ENCODE data around the gene SSU72. TPM values are rescaled to one million over a fixed set of nuclear protein-coding genes. Genes with fewer than 3 reads are reported as not detected.

The SSU72 gene
- polyA plus RNA-seq, 2 donors, result 67.7 to 91.4 TPM

- Histone ChIP-seq H3K27me3 (ENCODE audit: control insufficient read depth in 1 of 2, insufficient read depth in 2 of 2, low read length in 2 of 2) (no peaks in the 10 kb centered on the region), H3K4me1 (ENCODE audit: control insufficient read depth in 2 of 2, insufficient read depth in 2 of 2, low read length in 1 of 2) (no peaks in the 10 kb centered on the region), H3K4me3 (ENCODE audit: low read depth in 1 of 2, low read length in 2 of 2) (no peak overlapping the region), H3K36me3 (ENCODE audit: control insufficient read depth in 2 of 2, insufficient read depth in 2 of 2, low read length in 1 of 2) (no peaks in the 10 kb centered on the region), H3K9me3 (ENCODE audit: control insufficient read depth in 2 of 2, insufficient read depth in 1 of 2, low read depth in 1 of 2, low read length in 1 of 2) (no peaks in the 10 kb centered on the region), H3K27ac (ENCODE audit: low read depth in 2 of 2, low read length in 1 of 2) (no peak overlapping the region)
- 84 to 88% methylated on average over 11 to 13 of the region's 13 CpGs for WGBS, 2 donors
Measured at GRCh38 chr1:1578371-1578940, 3.8 kb upstream of the SSU72 start.

DNA sequence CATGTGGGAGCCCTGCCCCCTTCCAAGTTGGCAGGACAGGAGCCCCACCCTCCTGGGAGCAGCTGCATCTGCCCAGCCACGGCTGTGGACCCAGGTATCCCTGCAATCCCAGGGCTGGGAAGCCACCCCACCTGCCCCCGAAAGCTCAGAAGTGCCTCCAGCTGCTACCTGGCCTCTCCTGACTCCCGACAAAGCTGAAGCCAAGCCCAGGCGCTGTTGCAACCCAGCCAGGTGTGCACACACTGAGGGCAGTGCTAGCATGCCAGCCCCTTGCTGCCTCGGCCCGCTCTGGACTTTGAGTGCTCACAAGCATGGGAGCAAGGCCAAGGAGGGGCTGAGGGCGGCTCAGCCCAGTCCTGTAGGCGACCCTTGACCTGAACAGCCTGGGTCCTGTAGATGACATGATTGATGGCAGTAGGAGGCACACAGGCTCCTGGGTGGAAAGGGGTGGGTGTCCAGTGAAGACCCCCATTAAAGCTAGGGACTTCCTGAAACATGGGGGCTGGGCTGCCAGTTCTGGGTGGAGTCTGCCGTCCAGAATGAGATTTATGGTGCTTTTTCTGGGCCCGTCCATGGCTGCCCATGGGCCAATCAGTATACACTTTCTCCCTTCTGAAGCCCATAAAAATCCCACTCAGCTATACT is 2.8 kb upstream of the SSU72 start:
- Histone ChIP-seq H3K36me3 (ENCODE audit: control insufficient read depth in 2 of 2, insufficient read depth in 2 of 2, low read length in 1 of 2) (no peaks in the 10 kb centered on the region), H3K27me3 (ENCODE audit: control insufficient read depth in 1 of 2, insufficient read depth in 2 of 2, low read length in 2 of 2) (no peaks in the 10 kb centered on the region), H3K27ac (ENCODE audit: low read depth in 2 of 2, low read length in 1 of 2) (no peak overlapping the region), H3K4me3 (ENCODE audit: low read depth in 1 of 2, low read length in 2 of 2) (no peak overlapping the region), H3K9me3 (ENCODE audit: control insufficient read depth in 2 of 2, insufficient read depth in 1 of 2, low read depth in 1 of 2, low read length in 1 of 2) (no peaks in the 10 kb centered on the region), H3K4me1 (ENCODE audit: control insufficient read depth in 2 of 2, insufficient read depth in 2 of 2, low read length in 1 of 2) (no peaks in the 10 kb centered on the region)
- 46 to 47% methylated on average over 10 of the region's 10 CpGs for WGBS, 2 donors

DNA sequence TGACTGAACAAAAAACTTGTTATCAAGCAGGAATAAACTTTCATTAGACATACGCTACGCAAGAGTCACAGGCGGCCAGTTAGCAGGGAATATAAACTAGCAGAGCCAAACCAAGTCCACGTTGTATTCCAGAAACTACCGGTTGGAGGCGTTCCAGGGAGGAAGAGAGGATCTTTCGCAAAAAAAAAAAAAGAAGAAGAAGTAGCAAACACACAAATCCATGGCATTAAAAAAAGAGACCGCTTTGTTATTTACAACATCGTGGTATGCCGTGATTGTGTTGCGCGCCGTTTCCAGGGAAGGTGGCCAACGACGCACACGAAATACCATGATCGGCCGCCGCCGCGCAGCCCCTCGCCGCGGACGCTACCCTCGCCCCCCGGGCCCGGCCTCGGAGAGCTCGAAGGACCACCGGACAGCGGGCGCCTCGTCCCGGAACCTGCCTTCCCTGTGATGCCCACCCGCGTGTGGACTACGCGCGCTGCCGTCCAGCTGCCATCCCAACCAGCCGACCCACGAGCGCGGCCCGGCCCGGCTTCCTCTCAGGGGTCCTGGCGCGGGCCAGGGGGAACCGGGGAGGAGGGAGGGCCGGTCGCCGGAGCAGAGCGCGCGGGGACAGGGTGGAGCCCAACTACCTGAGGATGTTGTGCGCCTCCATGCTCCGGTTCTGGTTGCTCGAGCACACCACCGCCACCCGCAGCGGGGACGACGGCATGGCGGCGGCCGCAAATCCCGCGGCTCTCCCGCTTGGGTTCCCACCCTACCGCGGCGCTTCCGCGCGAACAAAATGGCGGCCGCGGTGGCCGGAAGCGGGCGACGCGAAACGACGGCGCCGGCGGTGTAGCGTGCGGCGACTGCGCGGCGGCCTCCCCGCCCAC is 581 bp downstream of the SSU72 start:
- Histone ChIP-seq H3K4me1 (ENCODE audit: control insufficient read depth in 2 of 2, insufficient read depth in 2 of 2, low read length in 1 of 2) (no peaks in the 10 kb centered on the region), H3K9me3 (ENCODE audit: control insufficient read depth in 2 of 2, insufficient read depth in 1 of 2, low read depth in 1 of 2, low read length in 1 of 2) (no peaks in the 10 kb centered on the region)
- WGBS, 2 donors, result 0 to 1% methylated on average over 95 to 96 of the region's 96 CpGs

GRCh38 chr1:1569341-1569740 is 5.3 kb downstream of the SSU72 start:
- Histone ChIP-seq H3K27me3 (ENCODE audit: control insufficient read depth in 1 of 2, insufficient read depth in 2 of 2, low read length in 2 of 2) (no peaks in the 10 kb centered on the region), H3K4me3 (ENCODE audit: low read depth in 1 of 2, low read length in 2 of 2) (no peak overlapping the region), H3K4me1 (ENCODE audit: control insufficient read depth in 2 of 2, insufficient read depth in 2 of 2, low read length in 1 of 2) (peaks cover 3 to 7% of the 10 kb centered on the region in 2 donors), H3K36me3 (ENCODE audit: control insufficient read depth in 2 of 2, insufficient read depth in 2 of 2, low read length in 1 of 2) (peaks cover 6 to 11% of the 10 kb centered on the region in 2 donors), H3K27ac (ENCODE audit: low read depth in 2 of 2, low read length in 1 of 2) (no peak overlapping the region), H3K9me3 (ENCODE audit: control insufficient read depth in 2 of 2, insufficient read depth in 1 of 2, low read depth in 1 of 2, low read length in 1 of 2) (no peaks in the 10 kb centered on the region)
- WGBS, 2 donors, result 83 to 86% methylated on average over 7 of the region's 7 CpGs

More for the DNA sequence above, 581 bp downstream of the SSU72 start:
- Histone ChIP-seq H3K27me3 (ENCODE audit: control insufficient read depth in 1 of 2, insufficient read depth in 2 of 2, low read length in 2 of 2) (no peaks in the 10 kb centered on the region), H3K36me3 (ENCODE audit: control insufficient read depth in 2 of 2, insufficient read depth in 2 of 2, low read length in 1 of 2) (peaks cover 2 to 3% of the 10 kb centered on the region in 2 donors), H3K4me3 (ENCODE audit: low read depth in 1 of 2, low read length in 2 of 2) (peak overlapping the region; percentile 90 to 99), H3K27ac (ENCODE audit: low read depth in 2 of 2, low read length in 1 of 2) (peak overlapping the region; percentile 97 to 99)

DNA sequence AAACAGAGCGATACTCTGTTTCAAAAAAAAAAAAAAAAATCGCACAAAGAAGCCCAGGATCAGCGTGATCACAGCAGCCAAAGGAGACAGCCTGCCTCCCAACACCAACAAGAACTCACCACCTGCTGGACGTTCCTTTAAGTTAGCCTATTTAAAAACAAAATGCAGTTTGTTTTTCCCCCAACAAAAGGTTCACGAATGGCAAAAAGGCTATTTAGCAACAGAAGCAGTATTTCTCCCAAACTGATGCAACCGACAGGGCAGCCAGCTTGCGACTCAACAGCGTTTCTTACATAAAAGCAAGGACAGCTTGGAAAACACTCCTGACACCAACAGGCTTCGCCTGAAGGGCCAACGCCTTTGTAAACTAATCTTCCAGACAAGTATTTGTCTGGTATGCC is 6.8 kb downstream of the SSU72 start:
- 56 to 61% methylated on average over 10 of the region's 10 CpGs for WGBS, 2 donors
- peak overlapping the region in 1 of 2 donors; percentile 59 for H3K27ac ChIP-seq (ENCODE audit: low read depth in 2 of 2, low read length in 1 of 2)
- no peaks in the 10 kb centered on the region for H3K27me3 ChIP-seq (ENCODE audit: control insufficient read depth in 1 of 2, insufficient read depth in 2 of 2, low read length in 2 of 2)
- no peaks in the 10 kb centered on the region for H3K9me3 ChIP-seq (ENCODE audit: control insufficient read depth in 2 of 2, insufficient read depth in 1 of 2, low read depth in 1 of 2, low read length in 1 of 2)
- H3K4me1 ChIP-seq (ENCODE audit: control insufficient read depth in 2 of 2, insufficient read depth in 2 of 2, low read length in 1 of 2), result peaks cover 3 to 7% of the 10 kb centered on the region in 2 donors
- peaks cover 11 to 14% of the 10 kb centered on the region in 2 donors for H3K36me3 ChIP-seq (ENCODE audit: control insufficient read depth in 2 of 2, insufficient read depth in 2 of 2, low read length in 1 of 2)
- H3K4me3 ChIP-seq (ENCODE audit: low read depth in 1 of 2, low read length in 2 of 2), result no peak overlapping the region

DNA sequence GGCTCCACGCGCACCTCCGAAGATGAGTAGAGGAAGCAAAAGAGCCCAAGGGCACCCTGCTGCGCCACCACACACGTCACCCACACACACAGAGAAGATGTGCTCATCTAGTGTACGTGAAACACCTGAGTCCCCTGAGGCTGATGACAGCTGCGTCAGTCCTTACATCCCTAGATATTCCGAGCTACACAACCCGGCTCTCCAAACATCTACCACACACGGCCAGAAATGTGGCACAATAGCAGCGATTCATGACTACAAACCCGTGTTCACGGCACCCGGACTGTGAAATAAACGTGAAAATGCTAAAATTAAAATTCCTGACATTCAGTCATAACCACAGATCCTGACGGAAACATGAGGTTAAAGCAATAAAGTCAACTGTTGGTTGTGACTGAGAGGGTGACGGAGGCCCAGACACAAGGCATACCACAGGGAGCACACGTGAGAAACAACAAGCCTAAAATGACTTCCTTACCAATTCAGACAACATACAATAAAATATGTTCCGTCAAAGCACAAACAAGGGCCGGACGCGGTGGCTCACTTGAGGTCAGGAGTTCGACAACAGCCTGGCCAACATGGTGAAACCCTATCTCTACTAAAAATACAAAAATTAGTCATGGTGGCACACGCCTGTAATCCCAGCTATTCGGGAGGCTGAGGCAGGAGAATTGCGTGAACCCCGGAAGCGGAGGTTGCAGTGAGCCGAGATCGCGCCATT is 7.3 kb downstream of the SSU72 start:
- no peaks in the 10 kb centered on the region for H3K27me3 ChIP-seq (ENCODE audit: control insufficient read depth in 1 of 2, insufficient read depth in 2 of 2, low read length in 2 of 2)
- H3K4me1 ChIP-seq (ENCODE audit: control insufficient read depth in 2 of 2, insufficient read depth in 2 of 2, low read length in 1 of 2), result peaks cover 3 to 7% of the 10 kb centered on the region in 2 donors
- no peaks in the 10 kb centered on the region for H3K9me3 ChIP-seq (ENCODE audit: control insufficient read depth in 2 of 2, insufficient read depth in 1 of 2, low read depth in 1 of 2, low read length in 1 of 2)
- peaks cover 17 to 20% of the 10 kb centered on the region in 2 donors for H3K36me3 ChIP-seq (ENCODE audit: control insufficient read depth in 2 of 2, insufficient read depth in 2 of 2, low read length in 1 of 2)
- 85 to 87% methylated on average over 31 of the region's 31 CpGs for WGBS, 2 donors
- no peak overlapping the region for H3K4me3 ChIP-seq (ENCODE audit: low read depth in 1 of 2, low read length in 2 of 2)
- peak overlapping the region in 1 of 2 donors; percentile 59 for H3K27ac ChIP-seq (ENCODE audit: low read depth in 2 of 2, low read length in 1 of 2)

- 90 to 93% methylated on average over 10 of the region's 10 CpGs for WGBS, 2 donors
- no peak overlapping the region for H3K4me3 ChIP-seq (ENCODE audit: low read depth in 1 of 2, low read length in 2 of 2)
- H3K27ac ChIP-seq (ENCODE audit: low read depth in 2 of 2, low read length in 1 of 2), result peak overlapping the region in 1 of 2 donors; percentile 7
- H3K36me3 ChIP-seq (ENCODE audit: control insufficient read depth in 2 of 2, insufficient read depth in 2 of 2, low read length in 1 of 2), result peaks cover 18 to 27% of the 10 kb centered on the region in 2 donors
- peaks cover 3 to 7% of the 10 kb centered on the region in 2 donors for H3K4me1 ChIP-seq (ENCODE audit: control insufficient read depth in 2 of 2, insufficient read depth in 2 of 2, low read length in 1 of 2)
- H3K27me3 ChIP-seq (ENCODE audit: control insufficient read depth in 1 of 2, insufficient read depth in 2 of 2, low read length in 2 of 2), result no peaks in the 10 kb centered on the region
- no peaks in the 10 kb centered on the region for H3K9me3 ChIP-seq (ENCODE audit: control insufficient read depth in 2 of 2, insufficient read depth in 1 of 2, low read depth in 1 of 2, low read length in 1 of 2)
Measured at GRCh38 chr1:1565340-1565739, 9.3 kb downstream of the SSU72 start.

DNA sequence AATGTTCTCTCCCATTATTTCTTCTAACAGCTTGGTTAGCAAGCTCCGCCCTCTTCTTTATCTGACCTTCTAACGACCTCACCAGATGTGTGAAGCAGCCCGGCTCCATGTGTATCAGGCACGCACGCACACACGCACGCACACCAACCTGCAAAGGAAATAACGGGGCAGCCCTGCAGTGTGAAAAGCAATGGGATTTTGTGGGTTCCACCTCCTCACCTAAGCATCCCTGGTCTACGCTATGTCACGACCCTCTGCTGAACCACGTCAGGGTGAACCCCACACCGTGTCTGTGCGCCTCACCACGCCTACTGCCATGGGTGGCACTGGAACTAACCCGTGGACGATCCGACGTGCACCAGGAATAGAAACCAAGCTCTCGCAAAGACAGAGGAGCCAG is 10.4 kb downstream of the SSU72 start:
- no peaks in the 10 kb centered on the region for H3K27me3 ChIP-seq (ENCODE audit: control insufficient read depth in 1 of 2, insufficient read depth in 2 of 2, low read length in 2 of 2)
- no peaks in the 10 kb centered on the region for H3K9me3 ChIP-seq (ENCODE audit: control insufficient read depth in 2 of 2, insufficient read depth in 1 of 2, low read depth in 1 of 2, low read length in 1 of 2)
- peak overlapping the region in 1 of 2 donors; percentile 70 for H3K27ac ChIP-seq (ENCODE audit: low read depth in 2 of 2, low read length in 1 of 2)
- no peak overlapping the region for H3K4me3 ChIP-seq (ENCODE audit: low read depth in 1 of 2, low read length in 2 of 2)
- peaks cover 3 to 7% of the 10 kb centered on the region in 2 donors for H3K4me1 ChIP-seq (ENCODE audit: control insufficient read depth in 2 of 2, insufficient read depth in 2 of 2, low read length in 1 of 2)
- H3K36me3 ChIP-seq (ENCODE audit: control insufficient read depth in 2 of 2, insufficient read depth in 2 of 2, low read length in 1 of 2), result peaks cover 15 to 27% of the 10 kb centered on the region in 2 donors
- 88 to 90% methylated on average over 19 of the region's 19 CpGs for WGBS, 2 donors

- Histone ChIP-seq H3K4me3 (ENCODE audit: low read depth in 1 of 2, low read length in 2 of 2) (no peak overlapping the region), H3K4me1 (ENCODE audit: control insufficient read depth in 2 of 2, insufficient read depth in 2 of 2, low read length in 1 of 2) (peaks cover 3 to 7% of the 10 kb centered on the region in 2 donors), H3K27me3 (ENCODE audit: control insufficient read depth in 1 of 2, insufficient read depth in 2 of 2, low read length in 2 of 2) (no peaks in the 10 kb centered on the region), H3K27ac (ENCODE audit: low read depth in 2 of 2, low read length in 1 of 2) (peak overlapping the region in 1 of 2 donors; percentile 70), H3K36me3 (ENCODE audit: control insufficient read depth in 2 of 2, insufficient read depth in 2 of 2, low read length in 1 of 2) (peaks cover 15 to 27% of the 10 kb centered on the region in 2 donors), H3K9me3 (ENCODE audit: control insufficient read depth in 2 of 2, insufficient read depth in 1 of 2, low read depth in 1 of 2, low read length in 1 of 2) (no peaks in the 10 kb centered on the region)
- WGBS, 2 donors, result 77 to 78% methylated on average over 12 of the region's 12 CpGs
Measured at GRCh38 chr1:1563688-1564087, 11.0 kb downstream of the SSU72 start.

Measured in esophagus (tissue), 2 donors.